Right renal cortex interstitium (tissue), 3 donors: ENCODE data around the gene MYLK3. TPM values are rescaled to one million over a fixed set of nuclear protein-coding genes. Genes with fewer than 3 reads are reported as not detected.

ENCODE experiments used
- DNase-seq, 3 donors: peaks; one replicate each; pipeline ENCODE4 v3.0.0-alpha.2; 2013; ENCODE audit warnings: low read depth in 3 of 3, low spot score in 2 of 3
- polyA plus RNA-seq, 3 donors: library from polyadenylated mRNA; unstranded; fragments of 120-200 nt; gene quantifications; one replicate each; pipeline ENCODE4 v1.2.1, GENCODE V29; 2013; ENCODE audit not compliant: insufficient read length in 3 of 3

The MYLK3 gene
- polyA plus RNA-seq, 3 donors, result 0.76 to 1.2 (median 0.83) TPM

DNA sequence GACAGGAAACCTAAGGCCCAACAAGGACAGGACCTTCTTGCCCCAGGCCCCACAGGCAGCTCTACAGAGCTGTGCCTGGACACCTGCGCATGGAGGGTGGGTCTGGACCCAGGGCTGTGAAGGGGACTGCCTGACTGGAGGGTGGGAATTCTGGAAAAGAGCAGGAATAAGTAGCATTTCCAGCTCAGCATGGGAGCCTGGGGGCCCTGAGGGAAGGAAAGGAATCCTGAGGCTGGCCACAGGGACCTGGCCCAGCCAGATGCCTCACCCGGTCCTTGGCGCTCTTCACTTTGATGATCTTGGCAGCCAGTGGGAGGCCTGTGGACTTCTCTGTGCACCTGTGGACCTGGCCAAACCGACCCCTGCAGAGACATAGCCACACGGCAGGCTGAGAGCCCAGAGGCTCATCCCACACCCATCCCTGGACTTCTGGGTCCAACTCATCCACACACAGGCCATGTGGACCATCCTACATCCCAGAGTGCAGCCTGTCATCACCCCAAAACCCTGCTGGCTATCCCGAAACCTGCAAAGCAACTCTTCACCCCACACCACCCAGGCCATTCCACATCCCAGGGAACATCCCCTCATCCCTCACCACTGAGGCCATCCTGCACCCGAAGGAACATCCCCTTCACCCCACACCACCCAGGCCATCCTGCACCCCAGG is 18.7 kb downstream of the MYLK3 start:
- DNase-seq, result no peak

- DNase-seq, result no peak
These were observed 19.3 kb downstream of the MYLK3 start for GRCh38 chr16:46728806-46729205.

DNA sequence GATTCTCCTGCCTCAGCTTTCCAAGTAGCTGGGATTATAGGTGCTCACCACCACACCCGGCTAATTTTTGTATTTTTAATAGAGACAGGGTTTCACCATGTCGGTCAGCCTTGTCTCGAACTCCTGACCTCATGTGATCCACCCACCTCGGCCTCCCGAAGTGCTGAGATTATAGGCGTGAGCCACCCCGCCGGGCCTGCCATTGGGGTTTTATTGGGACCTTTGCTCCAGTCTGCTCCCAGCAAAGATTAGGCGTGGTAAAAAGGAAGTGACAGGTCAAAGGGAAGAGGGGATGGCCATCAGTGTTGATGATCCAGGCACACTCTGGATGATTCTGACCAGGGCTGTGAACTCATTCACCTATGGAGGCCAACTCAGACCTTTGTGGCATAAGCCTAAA is 20.5 kb downstream of the MYLK3 start:
- DNase-seq, result no peak

- no peak for DNase-seq
These were observed 21.0 kb downstream of the MYLK3 start for GRCh38 chr16:46727184-46727583.

DNA sequence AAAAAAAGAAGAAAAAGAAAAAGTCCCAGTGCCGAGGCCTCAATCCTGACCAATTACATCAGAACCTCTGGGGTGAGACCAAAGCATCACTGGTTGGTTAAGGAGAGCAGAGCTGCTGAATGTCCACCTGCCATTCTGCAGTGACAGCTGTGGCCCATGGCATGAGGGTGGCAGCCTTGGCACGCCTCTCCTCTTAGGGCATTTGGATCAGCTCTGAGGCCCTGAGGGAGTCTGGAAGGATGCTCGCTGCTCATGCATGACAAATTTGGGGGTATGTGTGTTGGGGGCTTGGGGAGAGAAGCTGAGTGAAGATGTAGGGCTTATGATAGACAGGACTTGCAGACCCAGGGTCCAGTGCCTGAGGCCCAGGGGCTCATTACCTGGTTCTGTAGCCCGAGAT is 26.3 kb downstream of the MYLK3 start:
- no peak for DNase-seq

GRCh38 chr16:46720619-46721018 is 27.5 kb downstream of the MYLK3 start:
- no peak for DNase-seq

GRCh38 chr16:46719528-46719927 is 28.6 kb downstream of the MYLK3 start:
- no peak for DNase-seq

GRCh38 chr16:46718214-46718613 is 29.9 kb downstream of the MYLK3 start:
- DNase-seq, result no peak

DNA sequence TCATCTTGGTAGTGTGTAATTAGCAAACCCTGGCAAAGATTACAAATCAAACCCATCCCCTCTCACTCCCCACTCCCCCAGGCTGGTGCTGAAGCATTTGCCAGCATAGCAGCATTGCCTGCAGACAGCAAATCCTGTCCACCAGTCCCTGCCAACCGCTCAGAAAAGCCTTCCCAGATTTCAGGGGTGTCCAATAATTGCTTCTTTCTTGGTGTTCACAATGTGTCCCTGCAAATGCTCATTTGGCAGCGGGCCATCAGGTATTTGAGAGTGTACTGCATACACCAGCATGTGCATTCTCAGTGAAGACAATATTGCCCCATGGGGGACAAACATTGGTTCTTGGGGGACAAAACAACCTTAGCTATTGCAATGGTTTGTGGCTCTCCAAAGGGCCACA is 30.5 kb downstream of the MYLK3 start:
- DNase-seq, result no peak

DNA sequence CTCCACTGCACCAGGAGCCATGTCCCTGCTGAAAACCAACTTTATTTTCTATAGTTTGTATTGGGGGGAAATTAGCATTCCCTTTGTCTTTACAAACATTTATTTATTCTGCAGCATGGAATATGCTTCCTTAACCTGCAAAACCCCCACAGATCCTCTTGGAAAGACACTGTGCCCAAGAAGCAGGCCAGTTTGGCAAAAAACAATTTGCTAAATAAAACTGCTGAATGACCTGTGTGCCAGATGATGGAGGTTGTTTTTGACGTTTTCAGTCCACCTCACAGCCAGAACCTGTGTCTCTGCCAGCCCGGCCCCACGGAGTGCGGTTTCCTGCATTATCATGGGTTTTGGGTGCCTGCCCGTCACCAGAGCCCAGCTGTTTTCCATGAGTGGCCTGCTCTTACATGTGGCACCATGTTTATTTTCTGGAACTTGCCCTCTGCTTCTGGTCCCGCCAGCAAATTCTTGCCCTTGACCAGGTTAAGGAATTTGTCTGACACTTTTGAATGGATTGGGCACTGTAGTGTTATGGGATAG is 32.3 kb downstream of the MYLK3 start:
- DNase-seq, result no peak

GRCh38 chr16:46714797-46715591 is 33.1 kb downstream of the MYLK3 start:
- DNase-seq, result no peak

DNA sequence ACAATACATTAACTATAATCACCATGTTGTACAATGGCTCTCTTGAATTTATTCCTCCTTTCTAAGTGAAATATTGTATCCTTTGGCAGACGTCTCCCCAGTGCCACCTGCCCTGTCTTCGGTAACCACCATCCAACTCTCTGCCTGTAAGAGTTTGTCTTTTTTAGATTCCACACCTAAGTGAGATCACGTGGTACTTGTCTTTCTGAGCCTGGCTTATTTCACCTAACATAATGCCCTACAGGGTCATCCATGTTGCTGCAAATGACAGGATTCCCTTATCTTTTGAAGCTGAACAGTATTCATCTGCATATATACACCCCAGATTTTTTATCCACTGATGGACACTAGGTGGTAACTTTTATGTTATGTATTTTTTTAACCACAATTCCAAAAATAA is 34.5 kb downstream of the MYLK3 start:
- no peak for DNase-seq

DNA sequence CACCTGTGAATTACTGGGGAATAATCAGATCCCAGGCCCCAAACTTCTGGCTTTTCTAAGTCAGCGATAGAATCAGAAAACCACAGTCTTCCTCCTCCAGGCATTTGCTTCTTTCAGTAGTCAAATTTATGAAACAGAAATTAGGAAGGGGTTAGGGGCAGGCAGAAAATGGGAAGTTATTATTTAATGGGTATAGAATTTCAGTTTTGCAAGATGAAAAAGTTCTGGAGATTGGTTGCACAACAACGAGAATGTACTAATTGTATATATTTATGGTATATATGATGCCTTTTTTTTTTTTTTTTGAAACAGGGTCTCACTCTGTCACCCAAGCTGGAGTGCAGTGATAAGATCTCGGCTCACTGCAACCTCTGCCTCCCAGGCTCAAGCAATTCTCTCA is 35.2 kb downstream of the MYLK3 start:
- no peak for DNase-seq

DNA sequence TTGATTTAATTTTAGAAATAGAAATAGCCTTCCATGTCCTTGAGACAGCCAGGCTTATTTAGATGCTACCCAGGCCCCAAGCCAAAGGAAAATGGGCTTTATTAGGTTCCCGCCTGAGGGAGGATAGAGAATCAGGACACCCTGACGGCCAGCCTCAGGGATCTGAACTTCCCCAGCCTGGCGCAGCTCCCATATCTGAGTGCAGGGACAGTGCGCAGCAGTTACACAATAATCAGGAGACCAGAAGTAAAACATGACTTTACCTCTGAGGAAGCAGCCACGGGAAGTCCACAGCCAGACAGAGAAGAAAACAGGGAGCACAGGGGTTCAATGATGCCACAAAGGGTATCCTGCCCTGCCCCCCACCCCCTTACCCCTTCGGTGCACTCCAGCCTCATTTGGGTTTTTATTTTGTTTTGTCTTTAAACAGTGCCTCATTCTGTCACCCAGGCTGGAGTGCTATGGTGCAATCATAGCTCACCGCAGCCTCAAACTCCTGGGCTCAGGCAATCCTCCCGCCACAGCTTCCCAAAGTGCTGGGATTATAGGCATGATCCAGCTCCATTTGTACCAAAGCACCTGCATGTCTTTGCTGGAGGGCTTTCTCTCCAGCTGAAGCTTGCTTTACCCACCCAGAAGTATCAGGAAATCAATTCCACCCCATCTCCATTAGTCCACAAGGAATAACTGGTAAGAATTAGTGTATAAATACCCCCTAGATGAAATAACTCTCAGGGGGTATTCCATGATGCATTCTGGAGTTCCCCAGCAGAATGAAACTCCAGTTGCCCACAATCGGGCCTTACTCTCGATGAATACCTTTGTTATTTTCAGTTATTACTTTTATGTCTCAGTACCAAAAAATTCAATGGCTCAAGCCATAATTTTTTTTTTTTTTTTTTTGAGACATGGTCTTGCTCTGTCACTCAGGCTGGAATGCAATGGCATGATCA is 36.8 kb downstream of the MYLK3 start:
- no peak for DNase-seq

DNA sequence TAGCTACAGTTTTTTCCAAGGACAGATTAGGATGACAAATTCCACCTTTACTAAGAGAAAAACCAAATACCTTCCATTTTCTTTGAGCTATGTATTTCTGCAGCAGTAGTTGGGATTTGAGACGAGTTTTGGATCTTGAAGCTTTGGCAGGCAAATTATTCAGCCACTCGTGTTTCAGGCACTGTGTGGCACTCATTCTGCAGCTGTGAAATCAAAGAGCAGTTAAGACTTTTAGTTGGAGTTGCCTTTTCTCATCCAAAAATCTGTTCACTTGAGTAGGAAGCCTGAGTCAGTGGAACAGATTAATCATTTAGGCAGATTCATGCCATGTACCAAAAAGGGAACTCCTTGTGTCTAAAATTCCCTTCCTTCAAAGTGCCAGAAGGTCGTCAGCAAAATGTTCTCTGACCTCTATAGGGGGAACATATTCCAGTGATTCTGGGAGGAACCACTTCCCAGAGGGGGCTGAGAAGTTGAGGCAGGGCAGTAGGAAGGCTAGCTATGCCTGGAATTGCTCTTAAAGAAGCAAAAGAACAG is 38.6 kb downstream of the MYLK3 start:
- DNase-seq, result no peak

DNA sequence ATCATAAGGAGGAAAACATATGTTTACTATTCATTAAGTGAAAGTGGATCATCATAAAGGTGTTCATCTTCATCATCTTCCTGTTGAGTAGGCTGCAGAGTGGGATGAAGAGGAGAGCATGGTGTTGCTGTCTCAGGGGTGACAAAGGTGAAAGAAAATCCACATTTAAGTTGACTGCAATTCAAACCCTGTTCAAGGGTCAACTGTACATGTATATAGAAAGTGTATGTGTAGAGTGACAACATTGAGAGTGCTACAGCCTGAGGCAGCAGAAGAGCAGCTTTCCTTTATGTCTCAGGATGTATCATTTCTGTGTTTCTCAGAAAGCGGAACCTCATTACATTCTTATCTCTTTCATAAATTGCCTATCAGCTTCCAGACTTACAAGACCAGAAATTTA is 41.5 kb downstream of the MYLK3 start:
- DNase-seq, result no peak

DNA sequence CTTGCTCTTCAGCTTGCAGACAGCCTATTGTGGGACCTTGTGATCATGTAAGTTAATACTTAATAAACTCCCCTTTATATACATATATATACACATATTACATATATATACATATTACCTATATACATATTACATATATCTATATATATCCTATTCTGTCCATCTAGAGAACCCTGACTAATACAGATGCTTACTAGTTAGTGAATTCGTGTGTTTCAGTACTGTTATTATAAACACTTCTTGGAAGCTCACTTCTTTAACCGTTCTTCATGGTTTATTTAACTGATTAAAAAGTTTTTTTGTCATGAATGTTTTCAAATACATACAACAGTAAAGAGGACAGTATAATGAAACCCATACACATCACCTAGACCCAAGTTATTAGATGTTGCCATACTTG is 46.1 kb downstream of the MYLK3 start:
- DNase-seq, result no peak

- DNase-seq, result no peak
These were observed 46.5 kb downstream of the MYLK3 start for GRCh38 chr16:46701615-46702014.

- no peak for DNase-seq
These were observed 48.1 kb downstream of the MYLK3 start for GRCh38 chr16:46700048-46700447.

DNA sequence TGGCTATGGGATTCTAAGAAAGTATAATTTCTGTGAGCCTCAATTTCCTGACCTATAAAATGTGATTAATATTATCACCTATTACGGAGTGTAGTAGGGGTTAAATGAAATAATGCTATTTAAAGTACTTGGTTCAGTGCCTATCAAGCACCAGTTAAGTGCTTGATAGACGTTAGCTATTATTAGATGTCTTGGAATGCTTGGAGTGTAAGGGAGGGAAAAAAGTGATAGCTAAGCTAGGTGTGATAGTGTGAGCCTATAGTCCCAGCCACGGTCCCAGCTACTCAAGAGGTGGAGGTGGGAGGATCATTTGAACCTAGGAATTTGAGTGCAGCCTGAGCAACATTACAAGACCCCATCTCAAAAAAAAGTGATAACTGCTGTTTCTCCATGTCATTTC is 51.2 kb downstream of the MYLK3 start:
- no peak for DNase-seq

- no peak for DNase-seq
These were observed 52.2 kb downstream of the MYLK3 start for GRCh38 chr16:46695937-46696336.
